DMS153 (cell line): Measurements from ENCODE around the gene PSORS1C2.
A peak's percentile ranks its signal among the peaks of the same experiment; 100 is the strongest.

Experiments used
- DNase-seq: peaks from one replicate; lab custom pipeline; 2025; lab: John Stamatoyannopoulos, UW

Gene PSORS1C2

DNA sequence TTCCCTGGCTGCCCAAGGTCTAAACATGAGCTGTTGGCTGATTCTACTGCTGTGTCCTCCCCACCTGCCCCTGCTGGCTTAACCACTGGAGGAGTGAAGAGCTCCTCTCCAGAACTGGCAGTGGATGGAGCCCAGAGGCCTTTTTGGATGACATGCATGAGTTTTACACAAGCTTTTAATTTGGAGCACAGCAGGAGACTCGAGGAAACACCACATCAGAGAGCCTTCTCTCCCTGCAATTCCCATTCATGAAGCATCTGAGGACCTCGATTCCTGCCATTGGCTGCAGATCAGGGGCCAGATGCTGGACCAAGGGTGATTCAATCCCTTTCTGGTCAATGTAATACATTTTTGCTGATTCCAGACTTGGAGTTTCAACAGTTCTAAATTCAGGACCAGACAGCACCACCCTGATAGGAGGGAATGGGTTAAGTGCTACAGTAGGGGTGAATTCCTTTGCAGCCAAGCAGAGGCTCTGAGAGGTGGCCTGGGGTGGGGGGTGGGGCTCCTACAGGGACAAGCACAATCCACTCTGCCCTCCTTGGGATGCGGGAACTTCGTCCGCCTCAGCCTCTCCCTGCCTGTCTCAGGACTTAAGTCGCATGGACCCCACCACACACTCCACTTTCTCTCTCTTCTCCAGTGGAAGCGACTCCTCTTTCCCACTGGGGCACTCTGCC, 24.9 kb downstream of the PSORS1C2 start:
- no peak for DNase-seq

DNA sequence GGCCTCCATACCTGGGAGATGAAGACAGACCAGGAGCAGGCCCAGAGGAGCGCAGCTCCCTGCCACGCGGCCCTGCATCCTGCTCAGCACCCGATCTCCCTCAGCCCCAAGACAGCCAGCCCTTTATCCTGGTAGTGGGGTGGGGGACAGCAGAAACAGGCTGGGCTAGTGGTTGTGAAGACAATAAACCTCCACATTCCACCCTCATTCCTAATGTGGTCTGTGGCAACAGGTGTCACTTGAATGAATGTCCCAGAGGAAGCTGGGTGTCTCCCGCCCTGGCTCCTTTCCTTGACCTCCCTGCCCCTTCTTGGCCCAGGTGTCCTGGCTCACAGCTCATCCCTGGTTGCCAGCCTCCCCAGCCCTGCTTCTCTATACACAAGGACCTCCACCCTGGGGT, 26.4 kb downstream of the PSORS1C2 start, which contains the start of gene C6orf15:
C6orf15 (minus strand) TSS at position 98 of the 400 bp plus-strand sequence; CDS start at position 78, 20 bp downstream.
- no peak for DNase-seq

DNA sequence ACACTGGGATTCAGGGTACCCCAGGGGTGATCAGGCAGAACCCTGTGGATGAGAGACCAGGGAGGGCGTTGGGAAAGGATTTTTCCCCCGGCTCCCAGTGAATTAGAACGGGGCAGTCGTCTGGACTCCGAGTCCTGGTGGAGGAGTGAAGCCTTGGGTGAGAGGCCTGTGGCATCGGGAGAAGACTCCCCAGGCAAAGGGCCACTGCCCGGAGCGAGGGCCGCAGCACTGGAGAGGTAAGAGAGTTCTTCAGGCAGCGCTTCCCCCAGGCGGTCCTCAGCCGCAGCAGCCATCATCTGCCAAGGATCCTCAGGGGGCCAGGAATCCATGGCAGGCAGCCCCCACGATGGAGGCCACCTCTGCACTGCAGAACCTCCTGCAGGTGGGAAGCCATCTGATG, 27.2 kb downstream of the PSORS1C2 start:
- DNase-seq, result no peak

DNA sequence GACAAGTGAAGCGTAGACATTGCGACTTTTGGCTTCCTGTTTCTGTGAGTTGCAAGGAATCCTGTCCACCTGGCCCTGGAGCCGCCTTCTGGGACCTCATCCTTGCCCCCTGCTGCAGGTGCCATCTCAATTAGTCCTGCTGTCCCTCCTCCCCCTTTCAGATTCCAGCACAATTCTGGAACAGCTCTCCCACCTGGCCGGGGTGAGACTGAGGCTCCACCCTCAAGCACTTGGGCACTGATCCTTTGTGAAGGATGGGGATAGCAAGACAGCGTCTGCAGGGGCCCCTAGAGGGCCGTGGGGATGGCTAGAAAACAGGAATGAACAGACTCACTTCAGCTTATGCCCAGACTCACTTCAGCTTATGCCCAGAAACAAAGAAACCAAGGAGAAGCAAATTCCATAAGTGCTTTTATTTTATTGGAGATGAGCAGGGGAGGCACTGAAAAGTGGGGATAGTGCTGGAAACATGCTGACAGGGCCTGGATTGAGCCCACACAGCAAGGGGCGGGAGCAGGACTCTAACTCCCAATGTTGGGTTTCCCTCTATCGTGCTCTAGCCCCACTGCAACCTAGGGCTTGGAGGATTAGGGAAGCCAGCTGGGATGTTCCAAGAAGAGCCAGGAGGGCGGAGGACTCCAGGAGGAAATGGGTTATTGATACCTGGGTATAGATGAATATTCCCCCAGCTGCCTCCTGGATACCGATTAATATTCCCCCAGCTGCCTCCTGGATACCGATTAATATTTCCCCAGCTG, 27.9 kb downstream of the PSORS1C2 start:
- no peak for DNase-seq

DNA sequence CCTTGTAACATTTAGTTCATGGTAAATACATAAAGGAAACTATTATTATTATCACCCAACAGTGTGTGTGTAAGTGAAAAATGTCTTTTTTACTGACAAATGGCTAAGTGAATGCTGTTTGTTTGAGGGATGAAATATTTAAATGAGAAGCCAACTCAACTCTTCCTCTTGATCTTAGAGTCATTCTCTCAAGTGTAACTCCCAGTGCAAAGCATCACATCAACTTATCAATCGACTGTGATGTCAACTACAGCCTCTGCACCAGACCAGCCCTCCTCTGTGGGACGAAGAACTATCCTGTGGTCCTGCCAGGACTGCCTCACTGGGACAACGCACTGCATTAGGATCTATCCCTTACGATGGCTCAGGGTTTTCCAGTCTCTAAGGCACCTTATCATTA, 31.8 kb downstream of the PSORS1C2 start:
- no peak for DNase-seq

DNA sequence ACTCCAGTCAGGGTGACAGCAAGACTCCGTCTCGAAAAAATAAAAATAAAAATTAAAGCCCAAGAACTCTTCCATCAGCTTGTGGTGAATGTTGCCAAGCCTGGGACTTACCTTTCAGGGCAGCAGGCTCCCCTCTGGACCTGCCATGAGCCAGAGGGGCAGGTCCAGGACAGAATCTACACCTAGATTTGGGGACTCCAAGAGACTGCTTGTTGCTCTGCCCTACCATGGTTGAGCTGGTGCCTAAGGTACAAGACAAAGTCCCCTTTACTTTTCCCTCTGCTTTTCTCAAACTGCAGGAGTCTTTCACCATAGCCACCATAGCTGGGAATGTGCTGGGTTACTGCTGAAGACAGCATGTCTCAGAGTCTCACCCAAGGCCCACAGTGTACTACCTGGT, 35.7 kb downstream of the PSORS1C2 start:
- DNase-seq, result no peak

DNA sequence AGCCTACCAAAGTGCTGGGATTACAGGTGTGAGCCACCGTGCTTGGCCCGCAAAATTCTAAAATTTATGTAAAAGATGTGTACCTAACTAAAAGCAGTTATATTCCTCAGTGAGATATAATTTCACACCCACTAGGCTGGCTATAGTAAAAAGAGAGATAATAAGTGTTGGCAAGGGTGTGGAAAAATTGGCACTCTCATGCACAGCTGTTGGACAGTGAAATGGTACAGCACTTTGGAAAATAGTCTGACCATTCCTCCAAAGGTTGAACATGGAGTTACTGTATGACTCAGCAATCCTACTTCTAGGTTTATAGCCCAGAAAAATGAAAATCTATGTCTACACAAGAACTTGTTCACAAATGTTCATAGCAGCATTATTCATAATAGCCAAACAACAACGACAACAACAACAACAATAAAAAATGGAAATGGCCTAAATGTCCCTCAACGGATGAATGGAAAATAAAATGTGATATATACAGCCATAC, 40.4 kb downstream of the PSORS1C2 start:
- DNase-seq, result no peak

DNA sequence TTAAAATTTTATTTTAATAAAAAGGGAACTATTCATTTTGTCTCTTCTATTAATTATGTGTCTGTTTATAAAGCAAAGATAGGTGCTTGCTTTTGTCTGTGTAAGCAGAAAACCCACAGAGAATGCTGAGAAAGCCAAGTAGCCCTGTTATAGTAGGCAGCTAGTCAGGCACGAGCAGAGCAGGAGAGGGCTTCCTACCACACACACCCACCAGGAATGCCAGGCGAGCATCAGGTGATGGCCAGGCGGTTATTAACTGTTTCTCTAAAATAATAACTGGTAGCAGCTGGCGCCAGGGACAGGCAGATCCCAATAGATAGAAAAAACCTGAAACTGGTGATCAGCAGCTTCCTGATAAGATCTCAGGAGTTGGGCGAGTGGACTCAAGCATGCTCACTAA, 42.2 kb downstream of the PSORS1C2 start:
- no peak for DNase-seq

DNA sequence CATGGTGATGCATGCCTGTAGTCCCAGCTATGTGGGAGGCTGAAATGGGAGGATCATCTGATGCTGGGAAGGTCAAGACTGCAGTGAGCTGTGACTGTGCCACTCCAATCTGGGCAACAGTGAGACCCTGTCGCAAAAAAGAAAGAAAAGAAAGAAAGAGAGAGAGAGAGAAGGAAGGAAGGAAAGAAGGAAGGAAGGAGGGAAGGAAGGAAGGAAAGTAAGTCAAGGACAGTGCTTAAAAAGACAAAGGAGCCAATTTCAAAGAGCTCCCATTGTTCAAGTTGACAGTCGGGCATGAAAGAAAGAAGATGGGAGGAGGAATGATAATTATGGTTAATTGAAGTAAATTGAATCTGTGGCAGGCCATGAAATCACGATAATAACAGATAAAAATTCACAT, 42.7 kb downstream of the PSORS1C2 start:
- DNase-seq, result no peak

DNA sequence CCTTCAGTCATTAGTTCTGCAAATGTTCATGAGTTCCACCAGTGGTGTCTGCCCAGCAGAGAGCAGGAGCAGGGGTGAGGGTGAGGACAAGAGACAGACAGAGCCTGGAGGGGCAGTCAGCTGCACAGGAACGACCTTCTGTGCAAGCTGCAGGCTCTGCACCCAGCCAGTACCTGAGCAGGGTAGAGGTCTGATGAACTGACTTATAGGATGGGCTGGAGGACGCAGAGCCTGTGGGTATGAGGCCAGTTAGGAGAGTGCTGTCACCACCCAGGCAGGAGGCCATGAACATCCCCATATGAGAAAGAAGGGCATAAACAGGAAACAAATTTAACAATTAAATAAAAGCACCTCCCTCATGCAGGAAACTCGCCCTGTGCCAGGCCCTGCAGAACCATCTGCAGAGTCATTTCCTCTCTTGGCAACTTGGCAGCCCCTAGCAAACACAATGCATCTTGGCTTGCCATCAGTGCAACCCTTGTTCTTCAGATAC, 44.4 kb downstream of the PSORS1C2 start:
- DNase-seq, result peak; percentile 29

DNA sequence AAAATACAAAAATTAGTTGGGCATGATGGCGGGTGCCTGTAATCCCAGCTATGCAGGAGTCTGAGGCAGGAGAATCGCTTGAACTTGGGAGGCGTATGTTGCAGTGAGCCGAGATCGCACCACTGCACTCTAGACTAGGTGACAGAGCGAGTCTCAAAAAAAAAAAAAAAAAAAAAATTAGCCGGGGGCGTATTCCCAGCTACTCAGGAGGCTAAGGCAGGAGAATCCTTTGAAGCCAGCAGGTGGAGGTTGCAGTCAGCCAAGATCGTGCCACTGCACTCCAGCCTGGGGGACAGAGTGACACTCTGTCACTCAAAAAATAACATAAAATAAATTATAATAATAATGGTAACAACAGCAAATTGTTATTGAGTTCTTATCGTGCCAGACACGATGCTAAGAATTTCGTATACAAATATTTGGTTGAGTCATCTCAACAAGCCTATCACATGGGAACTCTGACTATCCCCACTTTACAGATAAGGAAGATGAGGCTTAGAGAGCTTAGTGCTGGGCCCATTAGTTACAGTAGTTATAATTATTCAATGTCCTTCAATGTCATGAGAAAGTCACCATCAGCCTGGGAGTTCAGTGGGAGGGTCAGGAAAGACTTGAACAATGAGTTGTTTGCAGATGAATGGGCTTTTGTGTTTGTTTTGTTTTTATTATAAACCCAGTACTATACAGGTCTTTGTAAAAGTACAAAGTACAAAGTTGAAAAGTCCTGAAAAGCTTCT, 45.9 kb downstream of the PSORS1C2 start:
- no peak for DNase-seq

DNA sequence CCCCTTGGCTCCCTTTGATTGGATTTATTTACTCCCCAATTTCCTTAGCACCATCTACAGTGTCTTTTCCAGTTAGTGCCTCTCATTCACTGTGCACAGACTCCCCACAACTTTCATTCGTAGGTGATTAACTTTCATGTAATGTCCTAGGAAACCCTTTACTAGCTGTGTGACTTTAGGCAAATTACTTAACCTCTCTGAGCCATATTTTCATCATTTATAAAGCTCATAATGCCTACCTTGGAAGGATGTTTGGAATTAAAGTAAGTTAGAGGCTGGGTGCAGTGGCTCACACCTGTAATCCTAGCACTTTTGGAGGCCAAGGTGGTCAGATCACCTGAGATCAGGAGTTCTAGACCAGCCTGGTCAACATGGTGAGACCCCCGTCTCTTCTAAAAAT, 46.6 kb downstream of the PSORS1C2 start:
- DNase-seq, result no peak

DNA sequence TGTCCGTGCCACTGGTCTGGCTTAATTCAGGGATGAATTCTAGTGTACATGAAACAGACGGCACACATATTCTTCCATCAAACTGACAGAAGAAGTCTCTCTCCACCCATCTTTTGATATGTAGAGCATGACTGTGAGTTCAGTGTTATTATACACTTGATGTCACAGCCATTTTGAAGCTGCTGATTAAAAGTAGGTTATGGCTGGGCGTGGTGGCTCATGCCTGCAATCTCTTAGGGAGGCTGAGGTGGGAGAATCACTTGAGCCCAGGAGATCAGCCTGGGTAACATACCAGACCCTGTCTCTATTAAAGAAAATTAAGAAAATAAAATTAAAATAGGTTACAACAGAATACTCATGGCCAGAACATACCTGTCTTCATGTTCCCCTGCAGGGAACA, 47.2 kb downstream of the PSORS1C2 start:
- no peak for DNase-seq

DNA sequence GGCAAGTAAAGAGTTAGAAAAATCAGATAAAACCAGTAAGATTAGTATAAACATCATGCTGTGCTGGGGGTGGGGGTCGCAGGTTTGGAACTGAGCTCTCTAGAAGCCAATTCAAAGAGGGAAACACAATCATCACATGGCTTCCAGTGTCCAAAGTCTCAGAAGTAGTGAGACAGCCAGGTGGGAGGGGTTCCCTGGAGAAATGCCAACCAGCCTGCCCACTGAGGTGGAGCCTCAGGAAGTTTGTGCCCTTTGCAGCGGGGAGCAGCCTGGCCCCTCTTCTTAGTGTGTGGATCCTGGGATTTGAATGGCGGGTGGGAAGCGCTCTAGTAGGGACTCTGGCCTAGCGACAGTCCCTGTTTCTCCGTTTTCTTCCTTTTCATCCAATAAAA, 47.9 kb downstream of the PSORS1C2 start:
- DNase-seq, result no peak

DNA sequence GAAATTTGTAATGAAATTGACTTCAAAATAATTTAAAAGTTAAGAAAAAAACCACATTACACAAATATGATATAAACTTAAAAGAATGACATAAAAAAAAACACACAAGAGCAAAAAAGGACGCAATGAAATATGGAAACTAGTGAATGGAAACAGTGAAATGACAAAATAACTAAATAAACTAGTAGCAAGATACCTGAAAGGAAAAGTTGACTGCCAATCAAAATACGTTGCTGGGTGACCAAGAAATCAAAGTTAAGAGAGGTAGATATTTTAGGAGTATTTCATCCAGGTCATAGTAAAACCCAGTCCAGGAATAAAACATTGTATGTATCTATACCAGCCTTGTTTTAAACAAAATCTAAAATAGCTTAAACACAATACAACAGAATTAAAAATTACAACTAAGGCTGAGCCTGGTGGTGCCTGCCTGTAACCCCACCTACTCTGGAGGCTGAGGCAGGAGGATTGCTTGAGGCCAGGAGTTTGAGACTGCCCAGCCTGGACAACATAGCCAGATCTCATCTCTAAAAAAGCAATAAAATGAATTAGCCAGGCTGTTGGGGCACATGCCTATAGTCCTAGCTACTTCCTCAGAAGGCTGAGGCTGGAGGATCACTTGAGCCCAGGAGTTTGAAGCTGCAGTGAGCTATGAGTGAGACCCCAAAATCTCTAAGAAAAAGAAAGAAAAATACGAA, 48.4 kb downstream of the PSORS1C2 start:
- DNase-seq, result no peak
